Left ventricle myocardium superior (tissue), 1 donor: Measurements from ENCODE around the gene UMAD1. TPM values are rescaled to one million over a fixed set of nuclear protein-coding genes. Genes with fewer than 3 reads are reported as not detected.

Experiments used
- total RNA-seq: library from RNA; stranded (reverse); fragmentation: NEBNext Ultra II Directional; extraction: Animal tissue kit (Norgen Biotek cat#: 25700); gene quantifications from one replicate; pipeline ENCODE4 v1.2.1, GENCODE V29; 2021
- donor health status: DM: no; HTN: yes; CAD: no; lungs with severe emphysema.

The UMAD1 gene
- total RNA-seq, 1 donor from 2014 or later: 14.4 TPM

Other genes with a start within 250 kb of the UMAD1 start
- gene COL28A1, start 104.9 kb upstream of the UMAD1 start, total RNA-seq: 2.7 TPM
- gene MIOS, start 73.9 kb upstream of the UMAD1 start, total RNA-seq: 28.4 TPM
- 25.2 TPM for gene RPA3, start 77.9 kb downstream of the UMAD1 start, total RNA-seq